HCT116 (cell line): Measurements from ENCODE around the gene USP15.

Experiments
- FOSL1 ChIP-seq: IDR thresholded peaks from 2 replicates; pipeline ENCODE4 v1.6.1; 2012; ENCODE audit warnings: low read depth
- POLR2A ChIP-seq: IDR thresholded peaks from 2 replicates; pipeline ENCODE4 v1.7.0; 2011; ENCODE audit warnings: borderline replicate concordance; ENCODE audit not compliant: insufficient read depth, insufficient read length; ENCODE audit errors: extremely low read depth
- SP1 ChIP-seq: IDR thresholded peaks from 2 replicates; pipeline ENCODE4 v1.6.1; 2012; ENCODE audit warnings: low read depth
- TF ChIP-seq, protein P1 (sequence below), 3 experiments: fragments of 200-600 bp in 1 of 3; sonication (generic) in 1 of 3; IDR thresholded peaks in 2 of 3; conservative IDR thresholded peaks in 1 of 3; 2 replicates each; pipeline ENCODE4 v1.5.1; 2012 to 2017; ENCODE audit warnings: low read depth in 2 of 3, low read length in 2 of 3, antibody characterized with exemption in 1 of 3, borderline replicate concordance in 1 of 3, control low read depth in 1 of 3, mild to moderate bottlenecking in 1 of 3, mixed read lengths in 1 of 3, mixed run types in 1 of 3, moderate library complexity in 1 of 3; ENCODE audit not compliant: insufficient read depth in 1 of 3
- TF ChIP-seq, protein P2 (sequence below): IDR thresholded peaks from 2 replicates; pipeline ENCODE4 v1.6.1; 2011; ENCODE audit warnings: mild to moderate bottlenecking, low read length, moderate library complexity; ENCODE audit not compliant: insufficient replicate concordance; ENCODE audit errors: extremely low read depth

- TF ChIP-seq, protein P1, sequence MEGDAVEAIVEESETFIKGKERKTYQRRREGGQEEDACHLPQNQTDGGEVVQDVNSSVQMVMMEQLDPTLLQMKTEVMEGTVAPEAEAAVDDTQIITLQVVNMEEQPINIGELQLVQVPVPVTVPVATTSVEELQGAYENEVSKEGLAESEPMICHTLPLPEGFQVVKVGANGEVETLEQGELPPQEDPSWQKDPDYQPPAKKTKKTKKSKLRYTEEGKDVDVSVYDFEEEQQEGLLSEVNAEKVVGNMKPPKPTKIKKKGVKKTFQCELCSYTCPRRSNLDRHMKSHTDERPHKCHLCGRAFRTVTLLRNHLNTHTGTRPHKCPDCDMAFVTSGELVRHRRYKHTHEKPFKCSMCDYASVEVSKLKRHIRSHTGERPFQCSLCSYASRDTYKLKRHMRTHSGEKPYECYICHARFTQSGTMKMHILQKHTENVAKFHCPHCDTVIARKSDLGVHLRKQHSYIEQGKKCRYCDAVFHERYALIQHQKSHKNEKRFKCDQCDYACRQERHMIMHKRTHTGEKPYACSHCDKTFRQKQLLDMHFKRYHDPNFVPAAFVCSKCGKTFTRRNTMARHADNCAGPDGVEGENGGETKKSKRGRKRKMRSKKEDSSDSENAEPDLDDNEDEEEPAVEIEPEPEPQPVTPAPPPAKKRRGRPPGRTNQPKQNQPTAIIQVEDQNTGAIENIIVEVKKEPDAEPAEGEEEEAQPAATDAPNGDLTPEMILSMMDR (IDR thresholded peaks at IDR 0.05 in 2 of 3, conservative IDR thresholded peaks at IDR 0.05 in 1 of 3; ENCODE audit: borderline replicate concordance in 1 of 3, insufficient read depth in 1 of 3, low read depth in 2 of 3, low read length in 2 of 3) = no peak
- no peak for TF ChIP-seq SP1
- TF ChIP-seq, protein P2, sequence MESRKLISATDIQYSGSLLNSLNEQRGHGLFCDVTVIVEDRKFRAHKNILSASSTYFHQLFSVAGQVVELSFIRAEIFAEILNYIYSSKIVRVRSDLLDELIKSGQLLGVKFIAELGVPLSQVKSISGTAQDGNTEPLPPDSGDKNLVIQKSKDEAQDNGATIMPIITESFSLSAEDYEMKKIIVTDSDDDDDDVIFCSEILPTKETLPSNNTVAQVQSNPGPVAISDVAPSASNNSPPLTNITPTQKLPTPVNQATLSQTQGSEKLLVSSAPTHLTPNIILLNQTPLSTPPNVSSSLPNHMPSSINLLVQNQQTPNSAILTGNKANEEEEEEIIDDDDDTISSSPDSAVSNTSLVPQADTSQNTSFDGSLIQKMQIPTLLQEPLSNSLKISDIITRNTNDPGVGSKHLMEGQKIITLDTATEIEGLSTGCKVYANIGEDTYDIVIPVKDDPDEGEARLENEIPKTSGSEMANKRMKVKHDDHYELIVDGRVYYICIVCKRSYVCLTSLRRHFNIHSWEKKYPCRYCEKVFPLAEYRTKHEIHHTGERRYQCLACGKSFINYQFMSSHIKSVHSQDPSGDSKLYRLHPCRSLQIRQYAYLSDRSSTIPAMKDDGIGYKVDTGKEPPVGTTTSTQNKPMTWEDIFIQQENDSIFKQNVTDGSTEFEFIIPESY = no peak
- TF ChIP-seq POLR2A = no peak
- no peak for TF ChIP-seq FOSL1
Measured at GRCh38 chr12:62221107-62221506, 39.1 kb upstream of the USP15 start.
